Hepatocyte (in vitro differentiated cells): ENCODE results near the gene RRAGC. TPM values are rescaled to one million over a fixed set of nuclear protein-coding genes. Genes with fewer than 3 reads are reported as not detected.

Experiments
- DNase-seq: peaks from one replicate; pipeline ENCODE4 v3.0.0-alpha.2; 2016; ENCODE audit warnings: low spot score
- H2AFZ ChIP-seq: fragments of 200-600 bp; sonication (generic); 2 replicates; pipeline ENCODE4 v1.6.0; 2016; ENCODE audit warnings: antibody characterized with exemption, mild to moderate bottlenecking
- H3K27ac ChIP-seq: fragments of 200-600 bp; sonication (generic); 2 replicates; pipeline ENCODE4 v1.5.1; 2016; ENCODE audit warnings: mild to moderate bottlenecking
- H3K27me3 ChIP-seq: fragments of 200-600 bp; sonication (generic); 2 replicates; pipeline ENCODE4 v1.6.1; 2016
- H3K36me3 ChIP-seq: fragments of 200-600 bp; sonication (generic); replicated peaks from 2 replicates; pipeline ENCODE4 v1.5.1; 2016; ENCODE audit warnings: low read depth; ENCODE audit not compliant: insufficient read depth
- H3K4me1 ChIP-seq: fragments of 200-600 bp; sonication (generic); 2 replicates; pipeline ENCODE4 v1.5.1; 2016; ENCODE audit warnings: mild to moderate bottlenecking, moderate library complexity; ENCODE audit not compliant: insufficient read depth
- H3K4me2 ChIP-seq: fragments of 200-600 bp; sonication (generic); 2 replicates; pipeline ENCODE4 v1.6.0; 2016
- H3K4me3 ChIP-seq: fragments of 200-600 bp; sonication (generic); 2 replicates; pipeline ENCODE4 v1.5.1; 2016; ENCODE audit warnings: mild to moderate bottlenecking
- H3K79me2 ChIP-seq: fragments of 200-600 bp; sonication (generic); 2 replicates; pipeline ENCODE4 v1.6.0; 2017; ENCODE audit warnings: mild to moderate bottlenecking
- H3K9me2 ChIP-seq: fragments of 200-600 bp; sonication (generic); replicated peaks from 2 replicates; pipeline ENCODE4 v1.6.0; 2017; ENCODE audit warnings: mild to moderate bottlenecking; ENCODE audit not compliant: insufficient read depth
- H3K9me3 ChIP-seq: fragments of 200-600 bp; sonication (generic); 2 replicates; pipeline ENCODE4 v1.5.1; 2016; ENCODE audit warnings: low read depth, mild to moderate bottlenecking
- H4K20me1 ChIP-seq: fragments of 200-600 bp; sonication (generic); 2 replicates; pipeline ENCODE4 v1.6.0; 2016; ENCODE audit warnings: mild to moderate bottlenecking; ENCODE audit not compliant: insufficient read depth, poor library complexity, severe bottlenecking
- CTCF ChIP-seq: fragments of 200-600 bp; sonication (generic); IDR thresholded peaks from 2 replicates; pipeline ENCODE4 v1.5.1; 2016; ENCODE audit warnings: antibody characterized with exemption, mild to moderate bottlenecking; ENCODE audit not compliant: poor library complexity
- EZH2 ChIP-seq: fragments of 200-600 bp; sonication (generic); IDR thresholded peaks from 2 replicates; pipeline ENCODE4 v1.6.1; 2016; ENCODE audit warnings: antibody characterized with exemption, mild to moderate bottlenecking, borderline replicate concordance
- EZH2phosphoT487 ChIP-seq: fragments of 200-600 bp; sonication (generic); IDR thresholded peaks from one replicate; pipeline ENCODE4 v1.6.1; 2018; ENCODE audit warnings: antibody characterized with exemption, mild to moderate bottlenecking, low read depth, moderate library complexity; ENCODE audit not compliant: unreplicated experiment, severe bottlenecking
- WGBS: methylation state at CpG from one replicate; pipeline ENCODE4 v1.1.6; 2016; ENCODE audit warnings: low lambda C conversion rate; ENCODE audit errors: missing lambda C conversion rate; 5-methylcytosine and 5-hydroxymethylcytosine counted together
- polyA plus RNA-seq: library from polyadenylated mRNA; unstranded; fragments of >200 nt; fragmentation: Nextera tagmentation; extraction: Ambion mirVana; gene quantifications from 2 replicates; pipeline ENCODE4 v1.2.1, GENCODE V29; 2016
- total RNA-seq: library from RNA; depleted of rRNA; stranded (reverse); fragments of >200 nt; gene quantifications from 2 replicates; pipeline ENCODE4 v1.2.3, GENCODE V29; 2014

Gene RRAGC
- total and polyA plus RNA-seq, 2 experiments from 2014 or later = 21.7 to 36.6 TPM

- Histone ChIP-seq H3K79me2 (no peaks in the 10 kb centered on the region), H3K4me1 (peaks cover 14% of the 10 kb centered on the region), H3K36me3 (no peaks in the 10 kb centered on the region), H2AFZ (peak overlapping the region; percentile 80), H3K9me3 (no peaks in the 10 kb centered on the region), H3K27ac (no peak overlapping the region), H4K20me1 (no peaks in the 10 kb centered on the region), H3K4me3 (no peak overlapping the region), H3K9me2 (no peaks in the 10 kb centered on the region), H3K4me2 (peak overlapping the region; percentile 96), H3K27me3 (peaks cover 62% of the 10 kb centered on the region)
- TF ChIP-seq CTCF = no peak
- TF ChIP-seq EZH2phosphoT487 = no peak
- TF ChIP-seq EZH2 = no peak
- WGBS = 19% methylated on average over 10 of the region's 10 CpGs
- DNase-seq = no peak
Measured at GRCh38 chr1:38819040-38819439, 40.5 kb downstream of the RRAGC start.

- peaks cover 63% of the 10 kb centered on the region for H3K27me3 ChIP-seq
- peak; percentile 74 for DNase-seq
- no peak overlapping the region for H3K27ac ChIP-seq
- H3K4me2 ChIP-seq = peak overlapping the region; percentile 96
- H3K4me3 ChIP-seq = peak overlapping the region; percentile 39
- no peaks in the 10 kb centered on the region for H3K9me3 ChIP-seq
- TF ChIP-seq EZH2 (peak; percentile 54), CTCF (peak; percentile 78), EZH2phosphoT487 (no peak)
- H3K4me1 ChIP-seq = peaks cover 14% of the 10 kb centered on the region
- H3K79me2 ChIP-seq = no peaks in the 10 kb centered on the region
- H2AFZ ChIP-seq = peak overlapping the region; percentile 80
- H3K9me2 ChIP-seq = no peaks in the 10 kb centered on the region
- no peaks in the 10 kb centered on the region for H3K36me3 ChIP-seq
- H4K20me1 ChIP-seq = no peaks in the 10 kb centered on the region
- under 1% methylated on average over 60 of the region's 70 CpGs for WGBS
Measured at GRCh38 chr1:38818175-38818976, 41.2 kb downstream of the RRAGC start.

DNA sequence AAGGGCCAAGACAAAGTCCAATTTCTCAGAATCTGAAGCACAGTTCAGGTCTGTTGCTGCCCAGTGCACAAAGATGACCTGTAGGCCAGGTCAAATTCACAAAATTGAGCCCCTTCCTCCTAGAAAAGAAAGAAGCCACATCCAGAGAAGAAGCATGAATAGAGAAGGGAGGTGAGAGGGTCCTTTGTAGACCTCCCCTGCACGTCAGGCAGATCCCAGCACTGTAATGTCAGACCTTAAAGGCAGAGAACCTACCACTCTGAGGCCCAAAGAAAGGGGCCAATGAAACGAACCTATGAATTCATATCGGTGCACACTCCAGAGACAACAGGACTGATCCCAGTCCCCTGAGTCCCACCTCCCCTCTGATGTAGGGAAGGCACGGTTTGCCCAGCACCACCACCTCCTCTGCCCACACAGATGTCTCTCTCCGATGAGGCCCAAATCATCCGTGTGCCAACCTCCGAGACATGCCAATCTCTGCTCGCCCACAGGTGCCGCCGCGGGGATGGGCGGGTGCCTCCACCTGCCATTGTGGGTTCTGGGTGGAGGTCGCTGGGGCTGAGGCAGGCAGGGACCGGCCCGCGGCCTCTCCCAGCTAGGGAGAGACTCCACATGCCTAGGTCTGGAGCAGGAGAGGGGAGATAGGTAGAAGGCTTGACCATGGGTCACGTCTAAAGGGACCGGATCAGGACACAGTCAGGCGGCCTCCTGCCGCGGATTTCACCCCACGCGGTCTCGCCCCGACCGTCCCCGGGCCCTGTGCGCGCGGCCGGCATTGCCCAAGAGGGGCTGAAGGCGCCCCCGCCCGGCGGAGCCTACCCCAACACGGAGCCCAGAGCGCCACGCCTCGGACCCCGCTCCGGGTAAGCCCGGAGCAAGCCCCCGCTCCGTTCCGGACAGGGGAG, 42.1 kb downstream of the RRAGC start:
- Histone ChIP-seq H2AFZ (peak overlapping the region; percentile 80), H3K27me3 (peaks cover 72% of the 10 kb centered on the region), H3K27ac (no peak overlapping the region), H3K4me3 (peak overlapping the region; percentile 39), H3K79me2 (no peaks in the 10 kb centered on the region), H3K4me2 (peak overlapping the region; percentile 96), H3K4me1 (peaks cover 14% of the 10 kb centered on the region), H4K20me1 (no peaks in the 10 kb centered on the region), H3K36me3 (no peaks in the 10 kb centered on the region), H3K9me3 (no peaks in the 10 kb centered on the region), H3K9me2 (no peaks in the 10 kb centered on the region)
- 37% methylated on average over 41 of the region's 45 CpGs for WGBS
- TF ChIP-seq EZH2 (no peak), CTCF (no peak), EZH2phosphoT487 (no peak)
- DNase-seq = no peak
